Heart left ventricle (tissue), 16 donors: ENCODE measurements around the gene RABEP2. TPM values are rescaled to one million over a fixed set of nuclear protein-coding genes. Genes with fewer than 3 reads are reported as not detected.

Experiments used
- ATAC-seq, 4 donors: fragments of 200-7000 bp; cut with Tn5 transposase; one replicate each; pipeline ENCODE4 v1.9.1; 2020 to 2022; ENCODE audit warnings: moderate library complexity in 4 of 4, mild to moderate bottlenecking in 3 of 4, moderate number of reproducible peaks in 1 of 4
- DNase-seq, 5 donors: peaks; one replicate each; pipeline ENCODE4 v3.0.0-alpha.2; 2020
- H3K27ac ChIP-seq, 12 donors: fragments of 200-600 bp; sonication (generic) in 4 of 12; one replicate each; pipeline versions ENCODE4 v1.5.0 to v1.8.0; 2016 to 2022; ENCODE audit warnings: mild to moderate bottlenecking in 2 of 12
- H3K27me3 ChIP-seq, 9 donors: fragments of 200-600 bp; sonication (generic) in 2 of 9; one replicate each; pipeline versions ENCODE4 v1.5.1 to v1.8.0; 2016 to 2022; ENCODE audit warnings: mild to moderate bottlenecking in 3 of 9
- H3K36me3 ChIP-seq, 9 donors: fragments of 200-600 bp; sonication (generic) in 2 of 9; one replicate each; pipeline versions ENCODE4 v1.5.0 to v1.8.0; 2018 to 2022; ENCODE audit warnings: mild to moderate bottlenecking in 2 of 9
- H3K4me1 ChIP-seq, 12 donors: fragments of 200-600 bp; sonication (generic) in 4 of 12; one replicate each; pipeline versions ENCODE4 v1.5.0 to v1.8.0; 2016 to 2022; ENCODE audit warnings: mild to moderate bottlenecking in 3 of 12
- H3K4me3 ChIP-seq, 12 donors: fragments of 200-600 bp; sonication (generic) in 4 of 12; one replicate each; pipeline versions ENCODE4 v1.5.0 to v1.8.0; 2017 to 2022; ENCODE audit warnings: mild to moderate bottlenecking in 9 of 12, moderate library complexity in 4 of 12
- H3K9me3 ChIP-seq, 12 donors: fragments of 200-600 bp; sonication (generic) in 4 of 12; one replicate each; pipeline versions ENCODE4 v1.5.0 to v1.8.0; 2016 to 2022; ENCODE audit warnings: mild to moderate bottlenecking in 1 of 12
- CTCF ChIP-seq, 12 donors: fragments of 200-600 bp; sonication (generic) in 4 of 12; IDR thresholded peaks; one replicate each; pipeline versions ENCODE4 v1.5.0 to v1.8.0; 2018 to 2022; ENCODE audit warnings: antibody characterized with exemption in 12 of 12, mild to moderate bottlenecking in 5 of 12
- POLR2A ChIP-seq, 2 donors: fragments of 450-650 bp; IDR thresholded peaks; one replicate each; pipeline ENCODE4 v1.6.1; 2017; ENCODE audit warnings: antibody characterized with exemption in 2 of 2, mild to moderate bottlenecking in 2 of 2, moderate library complexity in 2 of 2
- WGBS, 4 donors: extraction: QIAGEN DNeasy Blood & Tissue Kit in 2 of 4; methylation state at CpG; one replicate each; pipeline versions ENCODE4 v1.1.5 to v1.1.7; 2013 to 2018; 5-methylcytosine and 5-hydroxymethylcytosine counted together
- intact Hi-C, 10 donors: fragments of 100-400 bp; cut with DNase I; formaldehyde crosslinking; loops; one replicate each; pipeline versions ENCODE4 v1.11.1 to v1.14.2; 2022
- polyA plus RNA-seq, 2 donors: library from polyadenylated mRNA; stranded (reverse); fragments of 200-250 nt; gene quantifications; one replicate each; pipeline ENCODE4 v1.2.3, GENCODE V29; 2013
- total RNA-seq, 9 donors: library from RNA; depleted of rRNA in 2 of 9; stranded (reverse); fragments of >200 nt in 2 of 9; fragmentation: NEBNext Ultra II Directional in 3 of 9; extraction: Animal tissue kit (Norgen Biotek cat#: 25700) in 3 of 9; gene quantifications; one replicate each; pipeline versions ENCODE4 v1.1.0 to v1.2.4, GENCODE V29; 2016 to 2023
- donor health status: ischemic (EF 13 %, LVEDD 7.1; RV severe dilation, severe dysfunction).
- donor health status: healthy with polysubstance abuse.
- donor health status: DM: no; HTN: yes; CAD: no.
- donor health status: DM: no; HTN: no; CAD: no.
- donor health status: ischemic (EF 25% LVEDD 6.9; RV normal size, moderate dysfunction).
- donor health status: ischemic (EF 25% LVEDD 5.7; RV mildly dilated, moderate dysfunction).
- donor health status: healthy.
- donor health status: DM: yes; HTN: yes; CAD: no.
- donor health status: ischemic (EF 35%, LVEDD 5.7; RV mildly dilated, moderate dysfunction).
- donor health status: nonischemic (EF 11% LVEDD 7.7; RV severe dilation, severe dysfunction).
- donor health status: DM: yes; HTN: yes; CAD: no.
- donor health status: PGD.
- donor health status: ischemic (EF 29% LVEDD 5.4; RV normal size, mild dysfunction).
- donor health status: nonischemic (EF 23%, LVEDD 6.1; RV moderate dilation, normal function).

The RABEP2 gene
- total and polyA plus RNA-seq, 11 donors = 10.2 to 31.1 (median 14.9) TPM

DNA sequence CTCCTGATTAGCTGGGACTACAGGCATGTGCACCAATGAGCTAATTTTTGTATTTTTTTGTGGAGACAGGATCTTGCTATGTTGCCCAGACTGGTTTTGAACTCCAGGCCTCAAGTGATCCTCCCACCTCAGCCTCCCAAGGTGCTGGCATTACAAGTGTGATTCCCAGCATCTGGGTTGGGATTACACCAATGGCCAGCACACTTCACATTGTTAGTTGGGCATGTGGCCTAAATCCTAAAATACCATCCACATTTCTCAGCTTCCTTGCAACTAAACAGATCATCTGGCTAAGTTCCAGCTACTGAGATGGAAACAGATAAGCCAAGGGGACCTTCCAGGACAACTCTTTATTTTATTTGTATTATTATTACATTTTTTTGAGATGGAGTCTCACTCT is 9.9 kb downstream of the RABEP2 start:
- H3K27me3 ChIP-seq = no peaks in the 10 kb centered on the region
- no peak for TF ChIP-seq POLR2A (IDR thresholded peaks at IDR 0.05)
- TF ChIP-seq CTCF (IDR thresholded peaks at IDR 0.05) = no peak
- H3K27ac ChIP-seq = no peak overlapping the region
- intact Hi-C loops = no loop called here
- DNase-seq (no peak), ATAC-seq (no peak)
- no peaks in the 10 kb centered on the region for H3K9me3 ChIP-seq
- H3K36me3 ChIP-seq = peaks cover 0 to 96% (median 77%) of the 10 kb centered on the region in 9 donors
- no peak overlapping the region for H3K4me3 ChIP-seq
- no peaks in the 10 kb centered on the region for H3K4me1 ChIP-seq

DNA sequence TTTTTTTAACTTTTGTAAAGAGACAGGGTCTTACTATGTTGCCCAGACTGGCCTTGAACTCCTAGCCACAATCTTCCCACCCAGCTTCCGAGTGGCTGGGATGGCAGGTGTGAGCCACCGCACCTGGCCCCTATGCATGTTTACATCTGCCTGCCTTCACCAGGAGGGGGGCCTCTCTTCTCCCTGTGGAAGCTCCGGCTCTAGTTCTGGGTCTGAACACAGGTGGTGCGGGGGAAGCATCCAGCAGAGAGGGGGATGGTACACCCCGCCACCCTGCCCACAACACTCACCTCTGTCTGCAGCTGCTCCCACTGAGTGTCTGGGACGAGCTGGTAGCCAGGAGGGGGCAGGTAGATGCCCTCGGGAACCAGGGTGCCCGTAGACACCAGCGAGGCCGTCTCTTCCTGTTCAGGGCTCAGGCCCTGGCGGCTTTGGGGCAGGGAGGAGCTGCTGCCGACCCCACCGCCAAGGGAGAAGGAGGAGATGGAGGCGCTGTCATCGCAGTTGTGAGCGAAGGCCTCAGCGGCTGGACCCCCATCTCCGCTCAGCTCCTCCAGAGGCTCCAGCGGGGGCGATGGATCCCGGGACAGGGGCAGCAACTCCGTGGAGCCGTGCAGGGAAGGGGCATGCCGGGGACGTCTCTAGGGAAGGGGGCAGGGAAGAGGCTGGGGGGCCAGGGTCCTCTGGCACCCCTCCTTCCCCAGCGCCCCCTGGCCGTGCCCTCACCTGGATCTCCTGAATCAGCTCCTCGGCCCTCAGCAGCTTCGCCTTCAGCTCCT is 10.9 kb downstream of the RABEP2 start:
- H3K9me3 ChIP-seq = no peaks in the 10 kb centered on the region
- no peak for TF ChIP-seq CTCF (IDR thresholded peaks at IDR 0.05)
- no peak for TF ChIP-seq POLR2A (IDR thresholded peaks at IDR 0.05)
- intact Hi-C loops = no loop called here
- H3K27me3 ChIP-seq = no peaks in the 10 kb centered on the region
- no peak overlapping the region for H3K4me3 ChIP-seq
- no peaks in the 10 kb centered on the region for H3K4me1 ChIP-seq
- WGBS, 4 donors = 92 to 95% (median 94%) methylated on average over 23 to 29 of the region's 29 CpGs
- H3K27ac ChIP-seq = no peak overlapping the region
- ATAC-seq = no peak
- peaks cover 0 to 96% (median 75%) of the 10 kb centered on the region in 9 donors for H3K36me3 ChIP-seq
- no peak for DNase-seq

DNA sequence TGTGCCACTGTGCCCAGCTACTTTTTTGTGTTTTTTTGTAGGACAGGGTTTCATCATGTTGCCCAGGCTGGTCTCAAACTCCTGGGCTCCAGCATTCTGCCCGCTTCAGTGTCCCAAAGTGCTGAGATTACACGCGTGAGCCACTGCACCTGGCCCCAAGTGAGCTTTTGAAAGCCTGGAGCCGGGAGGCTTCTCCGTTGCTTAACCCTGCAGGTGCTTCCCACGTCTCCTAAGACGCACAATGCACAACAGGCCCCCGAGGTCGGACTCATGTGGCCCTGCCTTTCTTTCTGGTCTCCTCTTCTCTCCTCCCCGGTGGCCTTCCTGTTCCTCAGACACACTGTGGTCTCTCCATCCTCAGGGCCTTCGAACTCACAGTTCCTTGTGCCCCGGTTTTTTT is 12.5 kb downstream of the RABEP2 start:
- TF ChIP-seq CTCF (IDR thresholded peaks at IDR 0.05) = no peak
- TF ChIP-seq POLR2A (IDR thresholded peaks at IDR 0.05) = no peak
- no peak overlapping the region for H3K4me3 ChIP-seq
- no peak overlapping the region for H3K27ac ChIP-seq
- intact Hi-C loops = no loop called here
- ATAC-seq (no peak), DNase-seq (no peak)
- H3K36me3 ChIP-seq = peaks cover 3 to 98% (median 76%) of the 10 kb centered on the region in 9 donors
- H3K27me3 ChIP-seq = no peaks in the 10 kb centered on the region
- 91 to 94% (median 93%) methylated on average over 12 of the region's 12 CpGs for WGBS, 4 donors
- no peaks in the 10 kb centered on the region for H3K4me1 ChIP-seq
- no peaks in the 10 kb centered on the region for H3K9me3 ChIP-seq

DNA sequence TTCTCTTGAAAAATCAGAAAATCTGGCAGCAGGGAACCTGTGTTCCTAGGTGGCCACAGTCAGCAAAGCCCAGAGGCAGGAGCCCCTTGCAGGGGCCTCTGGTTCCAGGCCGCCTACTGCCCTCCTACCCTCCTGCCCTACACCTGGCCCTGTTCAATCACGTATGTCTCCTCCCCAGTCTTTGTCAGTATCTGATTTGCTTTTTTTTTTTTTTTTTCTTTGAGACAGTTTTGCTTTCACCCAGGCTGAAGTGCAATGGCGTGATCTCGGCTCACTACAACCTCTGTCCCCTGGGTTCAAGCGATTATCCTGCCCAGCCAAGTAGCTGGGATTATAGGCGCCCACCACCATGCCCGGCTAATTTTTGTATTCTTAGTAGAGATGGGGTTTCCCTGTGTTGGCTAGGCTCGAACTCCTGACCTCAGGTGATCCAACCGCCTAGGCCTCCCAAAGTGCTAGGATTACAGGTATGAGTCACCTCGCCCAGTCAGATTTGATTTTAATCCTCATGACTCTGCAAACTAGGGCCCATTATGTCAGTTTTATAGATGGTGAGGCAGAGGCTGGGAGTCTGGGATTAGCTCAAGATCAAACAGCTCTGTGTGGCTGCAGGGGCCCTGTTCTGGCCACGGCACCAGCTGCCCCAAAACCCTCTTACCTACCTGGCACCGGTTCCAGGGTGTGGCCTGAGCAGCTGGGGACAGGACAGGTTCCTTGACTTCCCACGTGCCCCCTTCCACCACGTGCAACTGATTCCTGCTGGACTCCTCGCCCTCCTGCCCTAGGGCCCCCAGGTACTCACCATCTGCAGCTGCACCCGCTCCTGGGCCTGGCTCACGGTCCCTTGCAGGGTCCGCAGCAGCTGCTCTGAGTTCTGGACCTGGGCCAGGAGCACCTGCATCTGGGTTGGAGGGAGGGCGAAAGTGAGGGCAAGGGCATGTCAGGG is 14.7 kb downstream of the RABEP2 start:
- H3K36me3 ChIP-seq = peaks cover 3 to 96% (median 79%) of the 10 kb centered on the region in 9 donors
- intact Hi-C loops = no loop called here
- TF ChIP-seq CTCF (IDR thresholded peaks at IDR 0.05) = no peak
- no peak for TF ChIP-seq POLR2A (IDR thresholded peaks at IDR 0.05)
- DNase-seq = no peak
- H3K4me3 ChIP-seq = no peak overlapping the region
- no peak overlapping the region for H3K27ac ChIP-seq
- H3K9me3 ChIP-seq = no peaks in the 10 kb centered on the region
- ATAC-seq = no peak
- H3K27me3 ChIP-seq = no peaks in the 10 kb centered on the region
- WGBS, 4 donors = 89 to 92% (median 91%) methylated on average over 12 to 19 of the region's 19 CpGs
- no peaks in the 10 kb centered on the region for H3K4me1 ChIP-seq
